GM12864 (cell line): ENCODE measurements around the gene ANKLE1.

Experiments used
- DNase-seq: peaks from one replicate; pipeline ENCODE4 v3.0.0-alpha.2; 2011; ENCODE audit warnings: low read depth
- H3K4me3 ChIP-seq: 2 replicates; pipeline ENCODE4 v1.5.1; 2011; ENCODE audit warnings: mild to moderate bottlenecking, low read depth, low read length, control low read depth
- TF ChIP-seq, protein P1 (sequence below): IDR thresholded peaks from 2 replicates; pipeline ENCODE4 v1.5.1; 2011; ENCODE audit warnings: low read depth, mild to moderate bottlenecking, moderate library complexity, low read length, control low read depth, inconsistent platforms; ENCODE audit errors: missing control alignments

Gene ANKLE1

DNA sequence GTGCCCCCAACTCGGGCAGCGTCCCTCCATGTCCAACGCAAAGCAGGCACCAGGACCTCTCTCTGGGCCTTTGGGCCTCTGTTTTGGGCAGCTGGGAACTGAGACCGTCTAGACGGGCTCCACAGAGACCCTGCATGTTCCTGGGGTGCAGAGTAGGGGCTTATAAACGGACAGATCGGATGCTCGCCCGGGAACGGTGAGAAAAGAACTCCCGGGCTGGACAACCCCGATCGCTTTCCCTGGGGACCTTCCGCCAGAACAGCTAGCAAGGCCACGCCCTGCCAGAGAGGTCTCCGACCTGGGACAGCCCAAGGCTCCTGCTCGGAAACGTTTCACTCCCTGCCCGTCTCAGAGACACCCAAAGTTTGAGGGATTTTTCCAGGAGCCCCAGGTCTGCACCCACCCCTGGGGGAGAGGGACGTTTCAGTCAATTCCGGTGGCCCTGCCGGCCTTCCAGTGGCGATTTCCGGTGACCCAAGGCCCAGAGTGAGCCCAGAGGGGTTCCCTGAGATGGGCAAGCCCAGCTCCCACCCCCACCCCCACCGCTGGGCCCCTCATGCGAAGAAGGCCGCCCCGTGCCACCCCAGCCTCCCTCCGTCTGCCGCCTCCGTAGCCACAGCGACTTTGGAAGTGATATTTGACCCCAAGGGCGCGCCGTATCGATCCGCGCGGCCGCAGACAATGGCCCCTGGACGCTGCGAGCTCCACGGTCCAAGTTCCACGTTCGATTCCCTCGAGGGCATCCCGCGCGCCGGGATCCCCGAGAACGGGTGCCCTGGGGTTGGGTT lies 37.7 kb upstream of the ANKLE1 start:
- H3K4me3 ChIP-seq = no peak overlapping the region
- TF ChIP-seq, protein P1, sequence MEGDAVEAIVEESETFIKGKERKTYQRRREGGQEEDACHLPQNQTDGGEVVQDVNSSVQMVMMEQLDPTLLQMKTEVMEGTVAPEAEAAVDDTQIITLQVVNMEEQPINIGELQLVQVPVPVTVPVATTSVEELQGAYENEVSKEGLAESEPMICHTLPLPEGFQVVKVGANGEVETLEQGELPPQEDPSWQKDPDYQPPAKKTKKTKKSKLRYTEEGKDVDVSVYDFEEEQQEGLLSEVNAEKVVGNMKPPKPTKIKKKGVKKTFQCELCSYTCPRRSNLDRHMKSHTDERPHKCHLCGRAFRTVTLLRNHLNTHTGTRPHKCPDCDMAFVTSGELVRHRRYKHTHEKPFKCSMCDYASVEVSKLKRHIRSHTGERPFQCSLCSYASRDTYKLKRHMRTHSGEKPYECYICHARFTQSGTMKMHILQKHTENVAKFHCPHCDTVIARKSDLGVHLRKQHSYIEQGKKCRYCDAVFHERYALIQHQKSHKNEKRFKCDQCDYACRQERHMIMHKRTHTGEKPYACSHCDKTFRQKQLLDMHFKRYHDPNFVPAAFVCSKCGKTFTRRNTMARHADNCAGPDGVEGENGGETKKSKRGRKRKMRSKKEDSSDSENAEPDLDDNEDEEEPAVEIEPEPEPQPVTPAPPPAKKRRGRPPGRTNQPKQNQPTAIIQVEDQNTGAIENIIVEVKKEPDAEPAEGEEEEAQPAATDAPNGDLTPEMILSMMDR = no peak
- no peak for DNase-seq

- TF ChIP-seq, protein P1 = no peak
- DNase-seq = no peak
- H3K4me3 ChIP-seq = peak overlapping the region; percentile 52
Measured at GRCh38 chr19:17244618-17245534, 36.8 kb upstream of the ANKLE1 start.

DNA sequence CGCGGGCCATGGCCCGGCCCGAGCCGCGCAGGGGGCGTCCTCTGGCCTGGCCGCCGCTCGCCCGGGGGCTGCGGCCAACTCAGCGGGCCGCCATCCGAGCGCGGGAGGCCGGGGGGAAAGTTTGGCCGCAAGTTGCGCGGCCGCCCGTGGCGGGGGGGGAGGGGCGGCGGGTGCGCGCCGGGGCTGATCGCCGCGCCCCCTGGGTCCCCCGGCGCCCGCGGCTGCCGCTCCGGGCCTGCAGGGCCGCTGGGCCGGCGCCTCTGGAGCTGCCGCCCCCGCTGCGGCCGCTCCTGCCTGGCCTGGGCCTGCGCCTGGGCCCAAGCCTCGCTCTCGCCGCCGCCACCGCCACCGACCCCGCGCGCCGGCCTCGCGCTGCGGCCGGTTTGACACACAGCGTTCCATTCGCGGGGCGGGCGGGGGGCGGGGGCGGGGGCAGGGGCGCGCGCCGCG lies 36.1 kb upstream of the ANKLE1 start, which contains the start of gene NR2F6:
TSS of gene NR2F6 (minus strand) at position 385 of the 450 bp plus-strand sequence. CDS start 699 bp downstream, outside the sequence.
- TF ChIP-seq, protein P1 = no peak
- H3K4me3 ChIP-seq = peak within 1 kb of the TSS; percentile 52
- DNase-seq = no peak

GRCh38 chr19:17246681-17247425 lies 34.8 kb upstream of the ANKLE1 start:
- TF ChIP-seq, protein P1 = no peak
- peak overlapping the region; percentile 52 for H3K4me3 ChIP-seq
- no peak for DNase-seq

GRCh38 chr19:17248011-17248776 lies 33.5 kb upstream of the ANKLE1 start:
- no peak overlapping the region for H3K4me3 ChIP-seq
- no peak for DNase-seq
- TF ChIP-seq, protein P1 = no peak
